Right ventricle myocardium inferior (tissue), 1 donor: ENCODE measurements around the gene TFE3. TPM values are rescaled to one million over a fixed set of nuclear protein-coding genes. Genes with fewer than 3 reads are reported as not detected.
"Not testable (repeated sequence)": the region's sequence is repeated elsewhere in the genome, so short reads cannot be mapped to it uniquely, and the experiment has no call there.

ENCODE experiments used
- ATAC-seq: fragments of 200-7000 bp; cut with Tn5 transposase; one replicate; pipeline ENCODE4 v1.9.1; 2020; ENCODE audit warnings: mild to moderate bottlenecking, moderate library complexity
- DNase-seq: peaks from one replicate; pipeline ENCODE4 v3.0.0; 2021; ENCODE audit errors: missing footprints
- intact Hi-C: fragments of 100-400 bp; cut with DNase I; formaldehyde crosslinking; loops from one replicate; pipeline ENCODE4 v1.11.0; 2022
- total RNA-seq: library from RNA; stranded (reverse); fragmentation: NEBNext Ultra II Directional; extraction: Animal tissue kit (Norgen Biotek cat#: 25700); gene quantifications from one replicate; pipeline ENCODE4 v1.2.1, GENCODE V29; 2021
- donor health status: DM: no; HTN: yes; CAD: no; lungs with severe emphysema.

Gene TFE3
- total RNA-seq, 1 donor from 2014 or later: 24.8 TPM

- intact Hi-C loops: loop anchor here (10.0 kb wide), 1 partner anchor 45 kb away; no protein-coding TSS in a partner anchor
- no peak for DNase-seq
Observed at GRCh38 chrX:49029876-49030275, 13.3 kb downstream of the TFE3 start.

GRCh38 chrX:49019599-49020249 is 23.4 kb downstream of the TFE3 start:
- intact Hi-C loops: no loop called here
- ATAC-seq: no peak
- DNase-seq: no peak

More at GRCh38 chrX:49029876-49030275, 13.3 kb downstream of the TFE3 start:
- no peak for ATAC-seq

- intact Hi-C loops: no loop called here
- ATAC-seq (no peak), DNase-seq (no peak)
Observed at GRCh38 chrX:49019050-49019449, 24.1 kb downstream of the TFE3 start.

GRCh38 chrX:49003696-49004095 is 39.5 kb downstream of the TFE3 start:
- intact Hi-C loops: loop anchor here (5.0 kb wide), 1 partner anchor 39 kb away; the partner anchor contains the start of gene TFE3
- DNase-seq: no peak
- ATAC-seq: no peak

GRCh38 chrX:49002091-49002935 is 40.8 kb downstream of the TFE3 start, which contains the start of gene GRIPAP1:
TSS of gene GRIPAP1 (minus strand) at chrX:49002264. CDS start at chrX:49002229, 35 bp downstream.
- intact Hi-C loops: loop anchor here (5.0 kb wide), 1 partner anchor 40 kb away; the partner anchor contains the start of gene TFE3
- DNase-seq (peak; percentile 83), ATAC-seq (peak; percentile 93)

GRCh38 chrX:49001521-49002090 is 41.6 kb downstream of the TFE3 start:
- DNase-seq (no peak), ATAC-seq (peak; percentile 19)
- intact Hi-C loops: loop anchor here (5.0 kb wide), 1 partner anchor 41 kb away; the partner anchor contains the start of gene TFE3

- no peak for DNase-seq
- ATAC-seq: no peak
- intact Hi-C loops: loop anchor here (5.0 kb wide), 1 partner anchor 42 kb away; the partner anchor contains the start of gene TFE3
Observed at GRCh38 chrX:49000636-49001035, 42.5 kb downstream of the TFE3 start.

GRCh38 chrX:48999030-48999429 is 44.1 kb downstream of the TFE3 start:
- no peak for DNase-seq
- intact Hi-C loops: no loop called here
- ATAC-seq: no peak

- DNase-seq (no peak), ATAC-seq (no peak)
- intact Hi-C loops: no loop called here
Observed at GRCh38 chrX:48998391-48998790, 44.8 kb downstream of the TFE3 start.

- DNase-seq (no peak), ATAC-seq (no peak)
- intact Hi-C loops: no loop called here
Observed at GRCh38 chrX:48997865-48998264, 45.3 kb downstream of the TFE3 start.

- intact Hi-C loops: no loop called here
- ATAC-seq: no peak
- no peak for DNase-seq
Observed at GRCh38 chrX:48997455-48997854, 45.7 kb downstream of the TFE3 start.

- no peak for ATAC-seq
- intact Hi-C loops: no loop called here
Observed at GRCh38 chrX:48996969-48997368, 46.2 kb downstream of the TFE3 start.

GRCh38 chrX:48992341-48992740 is 50.8 kb downstream of the TFE3 start:
- no peak for DNase-seq

More at GRCh38 chrX:48996969-48997368, 46.2 kb downstream of the TFE3 start:
- DNase-seq: no peak

GRCh38 chrX:48989483-48989882 is 53.7 kb downstream of the TFE3 start:
- intact Hi-C loops: loop anchor here (10.0 kb wide), 1 partner anchor 45 kb away; no protein-coding TSS in a partner anchor
- ATAC-seq (no peak), DNase-seq (no peak)

More at GRCh38 chrX:48992341-48992740, 50.8 kb downstream of the TFE3 start:
- intact Hi-C loops: no loop called here
- ATAC-seq: no peak

- intact Hi-C loops: loop anchor here (10.0 kb wide), 1 partner anchor 51 kb away; no protein-coding TSS in a partner anchor
- DNase-seq (no peak), ATAC-seq (no peak)
Observed at GRCh38 chrX:48983896-48984295, 59.3 kb downstream of the TFE3 start.

- intact Hi-C loops: loop anchor here (10.0 kb wide), 1 partner anchor 52 kb away; no protein-coding TSS in a partner anchor
- no peak for ATAC-seq
- DNase-seq: no peak
Observed at GRCh38 chrX:48983081-48983480, 60.1 kb downstream of the TFE3 start.

- intact Hi-C loops: loop anchor here (10.0 kb wide), 1 partner anchor 54 kb away; no protein-coding TSS in a partner anchor
- ATAC-seq (no peak), DNase-seq (no peak)
Observed at GRCh38 chrX:48981178-48981577, 62.0 kb downstream of the TFE3 start.

GRCh38 chrX:48980341-48980740 is 62.8 kb downstream of the TFE3 start:
- intact Hi-C loops: loop anchor here (10.0 kb wide), 1 partner anchor 54 kb away; no protein-coding TSS in a partner anchor
- DNase-seq, ATAC-seq: not testable (repeated sequence)
